ENCODE results near the gene FSTL4.

DNA sequence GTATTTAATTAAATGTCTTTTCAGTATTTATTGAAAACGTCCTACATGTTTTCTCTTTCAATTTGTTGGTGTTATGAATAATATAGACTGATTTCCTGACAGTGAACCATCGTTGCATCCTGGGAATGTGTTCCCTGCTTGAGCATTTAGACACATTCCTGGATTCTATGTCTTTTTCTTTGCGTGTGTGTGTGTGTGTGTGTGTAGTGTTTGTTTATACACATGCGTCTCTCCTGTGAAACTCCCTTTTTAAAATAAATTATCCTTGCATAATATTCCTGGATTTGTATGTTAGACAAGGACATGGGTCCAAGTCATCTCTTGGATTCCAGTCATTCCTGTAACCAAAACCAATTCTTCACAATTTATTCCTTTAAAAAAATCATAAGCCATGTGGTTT, 407.1 kb downstream of the FSTL4 start:
- TF ChIP-seq, protein P1, sequence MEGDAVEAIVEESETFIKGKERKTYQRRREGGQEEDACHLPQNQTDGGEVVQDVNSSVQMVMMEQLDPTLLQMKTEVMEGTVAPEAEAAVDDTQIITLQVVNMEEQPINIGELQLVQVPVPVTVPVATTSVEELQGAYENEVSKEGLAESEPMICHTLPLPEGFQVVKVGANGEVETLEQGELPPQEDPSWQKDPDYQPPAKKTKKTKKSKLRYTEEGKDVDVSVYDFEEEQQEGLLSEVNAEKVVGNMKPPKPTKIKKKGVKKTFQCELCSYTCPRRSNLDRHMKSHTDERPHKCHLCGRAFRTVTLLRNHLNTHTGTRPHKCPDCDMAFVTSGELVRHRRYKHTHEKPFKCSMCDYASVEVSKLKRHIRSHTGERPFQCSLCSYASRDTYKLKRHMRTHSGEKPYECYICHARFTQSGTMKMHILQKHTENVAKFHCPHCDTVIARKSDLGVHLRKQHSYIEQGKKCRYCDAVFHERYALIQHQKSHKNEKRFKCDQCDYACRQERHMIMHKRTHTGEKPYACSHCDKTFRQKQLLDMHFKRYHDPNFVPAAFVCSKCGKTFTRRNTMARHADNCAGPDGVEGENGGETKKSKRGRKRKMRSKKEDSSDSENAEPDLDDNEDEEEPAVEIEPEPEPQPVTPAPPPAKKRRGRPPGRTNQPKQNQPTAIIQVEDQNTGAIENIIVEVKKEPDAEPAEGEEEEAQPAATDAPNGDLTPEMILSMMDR (IDR thresholded peaks at IDR 0.05), result no peak
- TF ChIP-seq POLR2AphosphoS5 (IDR thresholded peaks at IDR 0.05) (peak in 1 of 2 donors; percentile 16), POLR2A (IDR thresholded peaks at IDR 0.05; ENCODE audit: low read depth) (no peak), EP300 (IDR thresholded peaks at IDR 0.05) (no peak)
